B cell (primary cell): ENCODE results near the gene THUMPD1. TPM values are rescaled to one million over a fixed set of nuclear protein-coding genes. Genes with fewer than 3 reads are reported as not detected.

ENCODE experiments used
- ATAC-seq: fragments of 200-7000 bp; cut with Tn5 transposase; one replicate; pipeline ENCODE4 v1.10.0; 2021; ENCODE audit warnings: low read depth, mild to moderate bottlenecking, moderate number of reproducible peaks, moderate library complexity
- CTCF ChIA-PET: fragments of 350-600 bp; sonication (Branson Sonifier 250); formaldehyde crosslinking; loops from one replicate; lab custom pipeline; 2021; ENCODE audit warnings: antibody characterized with exemption, inconsistent platforms; lab: Charles Lee
- POLR2A ChIA-PET: fragments of 350-600 bp; sonication (Branson Sonifier 250); formaldehyde crosslinking; loops from one replicate; lab custom pipeline; 2021; ENCODE audit warnings: antibody characterized with exemption; lab: Charles Lee
- DNase-seq: peaks from one replicate; pipeline ENCODE4 v3.0.0; 2013
- H2AFZ ChIP-seq: 2 replicates; pipeline ENCODE4 v1.6.1; 2012; ENCODE audit warnings: mild to moderate bottlenecking, low read depth, low read length; ENCODE audit not compliant: insufficient read depth, poor library complexity, severe bottlenecking
- H3K27ac ChIP-seq, 2 donors: 1 replicate in 1 of 2; 2 replicates in 1 of 2; pipeline ENCODE4 v1.5.1; 2012 to 2013; ENCODE audit warnings: low read length in 2 of 2, mild to moderate bottlenecking in 2 of 2, moderate library complexity in 1 of 2
- H3K27me3 ChIP-seq, 4 experiments: fragments of 200-600 bp in 1 of 4; sonication (generic) in 1 of 4; replicated peaks in 1 of 4; 1 replicate in 2 of 4; 2 replicates in 2 of 4; pipeline versions ENCODE4 v1.6.1 to v1.7.0; 2013 to 2016; ENCODE audit warnings: low read length in 3 of 4, mild to moderate bottlenecking in 2 of 4, mixed read lengths in 1 of 4, moderate library complexity in 1 of 4; ENCODE audit not compliant: insufficient read depth in 4 of 4, control insufficient read depth in 3 of 4; ENCODE audit errors: control extremely low read depth in 1 of 4
- H3K36me3 ChIP-seq, 2 experiments: replicated peaks in 1 of 2; 1 replicate in 1 of 2; 2 replicates in 1 of 2; pipeline versions ENCODE4 v1.6.1 to v1.7.1; 2013; ENCODE audit warnings: low read length in 1 of 2; ENCODE audit not compliant: insufficient read depth in 2 of 2, control insufficient read depth in 1 of 2; ENCODE audit errors: control extremely low read depth in 1 of 2, extremely low read depth in 1 of 2
- H3K4me1 ChIP-seq, 2 donors: fragments of 200-600 bp in 1 of 2; sonication (generic) in 1 of 2; 1 replicate in 1 of 2; 2 replicates in 1 of 2; pipeline versions ENCODE4 v1.5.1 to v1.6.1; 2013 to 2017; ENCODE audit warnings: low read length in 2 of 2; ENCODE audit not compliant: control insufficient read depth in 2 of 2, insufficient read depth in 2 of 2
- H3K4me2 ChIP-seq: replicated peaks from 2 replicates; pipeline ENCODE3; 2012; ENCODE audit warnings: mild to moderate bottlenecking, low read depth, low read length; ENCODE audit not compliant: poor library complexity, severe bottlenecking
- H3K4me3 ChIP-seq, 5 experiments: fragments of 200-600 bp in 1 of 5; sonication (generic) in 1 of 5; 1 replicate in 3 of 5; 2 replicates in 2 of 5; pipeline versions ENCODE4 v1.5.1 to v1.7.0; 2011 to 2016; ENCODE audit warnings: low read length in 4 of 5, mild to moderate bottlenecking in 4 of 5, low read depth in 2 of 5, control low read depth in 1 of 5, moderate library complexity in 1 of 5; ENCODE audit not compliant: insufficient read depth in 1 of 5; ENCODE audit errors: control extremely low read depth in 1 of 5, extremely low read depth in 1 of 5
- H3K79me2 ChIP-seq: fragments of 200-600 bp; sonication (generic); one replicate; pipeline ENCODE4 v1.6.0; 2016; ENCODE audit warnings: low read length; ENCODE audit not compliant: control insufficient read depth, insufficient read depth
- H3K9ac ChIP-seq: fragments of 200-600 bp; sonication (generic); 2 replicates; pipeline ENCODE4 v1.6.1; 2017; ENCODE audit warnings: mild to moderate bottlenecking, low read length, moderate library complexity
- H3K9me3 ChIP-seq, 3 donors: one replicate each; pipeline versions ENCODE4 v1.6.1 to v1.7.1; 2013; ENCODE audit warnings: low read length in 2 of 3; ENCODE audit not compliant: control insufficient read depth in 2 of 3, insufficient read depth in 1 of 3; ENCODE audit errors: control extremely low read depth in 1 of 3
- H4K20me1 ChIP-seq: 2 replicates; pipeline ENCODE4 v1.6.0; 2012; ENCODE audit warnings: mild to moderate bottlenecking, low read length; ENCODE audit not compliant: insufficient read depth, control insufficient read depth, poor library complexity, severe bottlenecking
- H3K27ac Mint-ChIP-seq: one replicate; pipeline ENCODE4 v1.8.0; 2021; ENCODE audit warnings: mixed read lengths
- H3K27me3 Mint-ChIP-seq: one replicate; pipeline ENCODE4 v1.8.0; 2021; ENCODE audit warnings: mixed read lengths
- H3K4me1 Mint-ChIP-seq: one replicate; pipeline ENCODE4 v1.8.0; 2021; ENCODE audit warnings: mixed read lengths
- H3K4me3 Mint-ChIP-seq: one replicate; pipeline ENCODE4 v1.8.0; 2021; ENCODE audit warnings: mixed read lengths
- H3K9me3 Mint-ChIP-seq: one replicate; pipeline ENCODE4 v1.8.0; 2022; ENCODE audit warnings: mixed read lengths; ENCODE audit not compliant: insufficient read depth
- EZH2 ChIP-seq: IDR thresholded peaks from 2 replicates; pipeline ENCODE4 v1.6.1; 2012; ENCODE audit warnings: borderline replicate concordance, low read depth, mild to moderate bottlenecking, moderate library complexity, low read length; ENCODE audit not compliant: insufficient read depth, poor library complexity, severe bottlenecking
- WGBS: methylation state at CpG from one replicate; pipeline ENCODE4 v1.1.5; 2013; ENCODE audit warnings: missing lambda C conversion rate; ENCODE audit not compliant: insufficient coverage; 5-methylcytosine and 5-hydroxymethylcytosine counted together
- intact Hi-C: fragments of 100-400 bp; cut with micrococcal nuclease; formaldehyde crosslinking; loops from one replicate; pipeline ENCODE4 v1.10.0; 2022
- polyA plus RNA-seq: library from polyadenylated mRNA; depleted of rRNA; stranded (reverse); fragments of >200 nt; gene quantifications from 2 replicates; pipeline ENCODE4 v1.2.3, GENCODE V29; 2012
- total RNA-seq, 2 donors: library from RNA; stranded (reverse); fragments of 120-200 nt in 1 of 2; gene quantifications; 1 replicate in 1 of 2; 2 replicates in 1 of 2; pipeline versions ENCODE4 v1.2.3 to v1.2.4, GENCODE V29; 2013 to 2022
- TF ChIP-seq, protein P1 (sequence below): fragments of 200-600 bp; IDR thresholded peaks from one replicate; pipeline ENCODE4 v1.8.0; 2022; ENCODE audit warnings: antibody characterized with exemption, mild to moderate bottlenecking

The THUMPD1 gene
- total and polyA plus RNA-seq, 2 donors (not counting 1 experiment from before 2014, with no cell fraction given), result 52.5 to 72.6 TPM

DNA sequence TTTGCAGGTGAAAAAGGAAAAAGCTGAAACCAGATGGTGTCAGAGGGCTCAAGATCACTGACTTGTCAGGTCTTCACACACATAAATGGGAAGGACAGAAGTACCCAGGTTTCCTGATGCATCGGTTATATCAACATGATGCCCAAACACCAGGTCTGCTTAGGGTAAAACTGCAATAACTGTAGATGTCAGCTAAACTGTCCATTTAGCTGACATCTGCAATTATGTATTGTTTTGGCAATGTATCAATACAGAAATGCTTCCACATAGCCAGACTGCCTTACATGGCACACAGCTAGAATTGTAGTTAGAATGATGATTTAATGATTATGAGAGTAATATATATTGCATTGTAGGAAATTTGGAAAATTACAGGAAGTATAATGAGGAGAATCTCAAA is 27.2 kb upstream of the THUMPD1 start:
- Histone ChIP-seq H2AFZ (no peak overlapping the region), H3K9ac (no peak overlapping the region), H3K79me2 (no peaks in the 10 kb centered on the region), H4K20me1 (no peaks in the 10 kb centered on the region), H3K4me1 (peaks cover 3 to 9% of the 10 kb centered on the region in 2 donors), H3K27ac (no peak overlapping the region), H3K4me3 (no peak overlapping the region), H3K27me3 (no peaks in the 10 kb centered on the region), H3K9me3 (no peaks in the 10 kb centered on the region), H3K36me3 (no peaks in the 10 kb centered on the region), H3K4me2 (no peak overlapping the region)
- POLR2A ChIA-PET, result no interaction called here
- CTCF ChIA-PET, result no interaction called here
- Mint-ChIP-seq H3K4me1 (peaks cover 3% of the 10 kb centered on the region), H3K27me3 (no peaks in the 10 kb centered on the region), H3K4me3 (no peak overlapping the region), H3K27ac (no peak overlapping the region), H3K9me3 (no peaks in the 10 kb centered on the region)
- no peak for DNase-seq
- no peak for ATAC-seq
- intact Hi-C loops, result no loop called here
- TF ChIP-seq EZH2, result no peak
- TF ChIP-seq, protein P1, sequence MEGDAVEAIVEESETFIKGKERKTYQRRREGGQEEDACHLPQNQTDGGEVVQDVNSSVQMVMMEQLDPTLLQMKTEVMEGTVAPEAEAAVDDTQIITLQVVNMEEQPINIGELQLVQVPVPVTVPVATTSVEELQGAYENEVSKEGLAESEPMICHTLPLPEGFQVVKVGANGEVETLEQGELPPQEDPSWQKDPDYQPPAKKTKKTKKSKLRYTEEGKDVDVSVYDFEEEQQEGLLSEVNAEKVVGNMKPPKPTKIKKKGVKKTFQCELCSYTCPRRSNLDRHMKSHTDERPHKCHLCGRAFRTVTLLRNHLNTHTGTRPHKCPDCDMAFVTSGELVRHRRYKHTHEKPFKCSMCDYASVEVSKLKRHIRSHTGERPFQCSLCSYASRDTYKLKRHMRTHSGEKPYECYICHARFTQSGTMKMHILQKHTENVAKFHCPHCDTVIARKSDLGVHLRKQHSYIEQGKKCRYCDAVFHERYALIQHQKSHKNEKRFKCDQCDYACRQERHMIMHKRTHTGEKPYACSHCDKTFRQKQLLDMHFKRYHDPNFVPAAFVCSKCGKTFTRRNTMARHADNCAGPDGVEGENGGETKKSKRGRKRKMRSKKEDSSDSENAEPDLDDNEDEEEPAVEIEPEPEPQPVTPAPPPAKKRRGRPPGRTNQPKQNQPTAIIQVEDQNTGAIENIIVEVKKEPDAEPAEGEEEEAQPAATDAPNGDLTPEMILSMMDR, result no peak
- WGBS, result no CpG with 5 or more reads among the region's 1 CpG

- no peaks in the 10 kb centered on the region for H3K79me2 ChIP-seq
- no CpG with 5 or more reads among the region's 1 CpG for WGBS
These were observed 26.5 kb upstream of the THUMPD1 start for GRCh38 chr16:20768121-20768520.

More at GRCh38 chr16:20768121-20768520, 26.5 kb upstream of the THUMPD1 start:
- Histone ChIP-seq H3K27me3 (no peaks in the 10 kb centered on the region), H3K9me3 (no peaks in the 10 kb centered on the region), H3K4me2 (no peak overlapping the region), H3K9ac (no peak overlapping the region), H3K27ac (no peak overlapping the region), H2AFZ (no peak overlapping the region), H3K4me3 (no peak overlapping the region), H3K36me3 (no peaks in the 10 kb centered on the region), H4K20me1 (no peaks in the 10 kb centered on the region), H3K4me1 (peaks cover 6 to 12% of the 10 kb centered on the region in 2 donors)
- no peak overlapping the region for H3K27ac Mint-ChIP-seq
- no peak overlapping the region for H3K4me3 Mint-ChIP-seq
- ATAC-seq (no peak), DNase-seq (no peak)
- intact Hi-C loops, result no loop called here
- H3K9me3 Mint-ChIP-seq, result no peaks in the 10 kb centered on the region
- ChIA-PET POLR2A (no interaction called here), CTCF (no interaction called here)
- H3K27me3 Mint-ChIP-seq, result no peaks in the 10 kb centered on the region
- TF ChIP-seq, protein P1, result no peak
- no peak for TF ChIP-seq EZH2
- peaks cover 10% of the 10 kb centered on the region for H3K4me1 Mint-ChIP-seq
